Gastrocnemius medialis (tissue), 4 donors: ENCODE results near the gene CCDC188.

Experiments
- POLR2A ChIP-seq, 2 donors: fragments of 450-650 bp; IDR thresholded peaks; one replicate each; pipeline ENCODE4 v1.6.1; 2017; ENCODE audit warnings: antibody characterized with exemption in 2 of 2, mild to moderate bottlenecking in 2 of 2, moderate library complexity in 2 of 2
- TF ChIP-seq, protein P1 (sequence below), 5 experiments: fragments of 450-650 bp in 3 of 5; fragments of 200-600 bp in 2 of 5; sonication (generic) in 2 of 5; IDR thresholded peaks in 4 of 5; conservative IDR thresholded peaks in 1 of 5; 1 replicate in 4 of 5; 2 replicates in 1 of 5; pipeline ENCODE4 v1.5.1; 2016 to 2019; ENCODE audit warnings: antibody characterized with exemption in 5 of 5, mild to moderate bottlenecking in 3 of 5, moderate library complexity in 3 of 5

DNA sequence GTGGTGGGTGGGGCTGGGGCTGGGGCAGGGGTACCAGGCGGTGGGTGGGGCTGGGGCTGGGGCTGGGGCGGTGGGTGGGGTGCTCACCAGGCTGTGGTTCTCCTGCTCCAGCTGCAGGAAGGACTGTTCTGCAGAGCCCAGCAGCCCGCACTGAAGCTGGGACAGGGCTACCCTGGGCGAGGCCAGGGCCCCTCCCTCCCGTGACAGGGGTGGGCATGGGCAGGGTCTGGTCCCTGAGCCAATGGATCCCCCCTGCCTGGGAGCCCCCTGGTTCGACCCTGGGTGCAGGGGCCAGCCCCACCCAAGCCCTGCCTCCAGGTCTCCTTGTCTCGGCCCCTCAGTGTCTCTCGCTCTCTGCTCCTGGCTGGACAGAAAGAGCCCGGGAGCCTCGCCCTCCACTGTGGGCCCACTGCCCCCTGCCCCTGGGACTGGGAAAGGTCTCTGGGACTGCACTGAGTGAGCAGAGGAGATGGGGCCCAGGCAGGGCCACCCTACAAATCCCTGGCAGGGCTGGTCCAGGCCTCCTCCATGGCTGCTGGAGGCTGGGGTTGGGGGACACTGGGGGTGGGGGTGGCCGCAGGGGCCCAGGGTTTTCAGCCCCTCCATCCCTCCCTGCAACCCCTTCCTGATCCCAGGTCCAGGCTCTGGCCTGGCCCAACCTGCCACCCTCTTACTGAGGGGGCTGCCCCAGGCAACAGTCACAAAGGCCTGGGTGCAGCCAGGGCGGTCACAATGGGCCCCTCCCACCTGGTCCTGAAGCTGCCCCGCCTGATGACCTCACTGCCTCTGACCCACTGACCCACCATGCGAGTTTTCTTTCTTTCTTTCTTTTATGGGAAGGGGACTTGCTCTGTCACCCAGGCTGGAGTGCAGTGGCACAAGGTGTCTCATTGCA, at the start of gene CCDC188:
- TF ChIP-seq, protein P1, sequence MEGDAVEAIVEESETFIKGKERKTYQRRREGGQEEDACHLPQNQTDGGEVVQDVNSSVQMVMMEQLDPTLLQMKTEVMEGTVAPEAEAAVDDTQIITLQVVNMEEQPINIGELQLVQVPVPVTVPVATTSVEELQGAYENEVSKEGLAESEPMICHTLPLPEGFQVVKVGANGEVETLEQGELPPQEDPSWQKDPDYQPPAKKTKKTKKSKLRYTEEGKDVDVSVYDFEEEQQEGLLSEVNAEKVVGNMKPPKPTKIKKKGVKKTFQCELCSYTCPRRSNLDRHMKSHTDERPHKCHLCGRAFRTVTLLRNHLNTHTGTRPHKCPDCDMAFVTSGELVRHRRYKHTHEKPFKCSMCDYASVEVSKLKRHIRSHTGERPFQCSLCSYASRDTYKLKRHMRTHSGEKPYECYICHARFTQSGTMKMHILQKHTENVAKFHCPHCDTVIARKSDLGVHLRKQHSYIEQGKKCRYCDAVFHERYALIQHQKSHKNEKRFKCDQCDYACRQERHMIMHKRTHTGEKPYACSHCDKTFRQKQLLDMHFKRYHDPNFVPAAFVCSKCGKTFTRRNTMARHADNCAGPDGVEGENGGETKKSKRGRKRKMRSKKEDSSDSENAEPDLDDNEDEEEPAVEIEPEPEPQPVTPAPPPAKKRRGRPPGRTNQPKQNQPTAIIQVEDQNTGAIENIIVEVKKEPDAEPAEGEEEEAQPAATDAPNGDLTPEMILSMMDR (IDR thresholded peaks at IDR 0.05 in 4 of 5, conservative IDR thresholded peaks at IDR 0.05 in 1 of 5), result no peak
- no peak for TF ChIP-seq POLR2A (IDR thresholded peaks at IDR 0.05)
